HepG2 (cell line): Measurements from ENCODE around the gene SLC35F6. TPM values are rescaled to one million over a fixed set of nuclear protein-coding genes. Genes with fewer than 3 reads are reported as not detected.

Experiments used
- AKAP8 ChIP-seq: sonication (generic); formaldehyde crosslinking; IDR thresholded peaks from 2 replicates; pipeline ENCODE4 v1.5.1; 2020; ENCODE audit warnings: mild to moderate bottlenecking, missing genetic modification reagents
- ATF1 ChIP-seq: IDR thresholded peaks from 2 replicates; pipeline ENCODE4 v1.6.1; 2016; ENCODE audit warnings: mild to moderate bottlenecking, control low read depth
- HDAC6 ChIP-seq: fragments of 200-600 bp; sonication (generic); IDR thresholded peaks from 2 replicates; pipeline ENCODE4 v1.7.0; 2017; ENCODE audit warnings: mild to moderate bottlenecking, antibody characterized with exemption, low read length, low read depth
- KDM6A ChIP-seq: IDR thresholded peaks from 2 replicates; pipeline ENCODE4 v1.6.1; 2016; ENCODE audit warnings: low read depth
- LRRFIP1 ChIP-seq: sonication (generic); formaldehyde crosslinking; conservative IDR thresholded peaks from 2 replicates; pipeline ENCODE4 v1.4.0; 2020; ENCODE audit warnings: missing genetic modification reagents
- MLXIP ChIP-seq: sonication (generic); formaldehyde crosslinking; IDR thresholded peaks from 2 replicates; pipeline ENCODE4 v1.9.0; 2021; ENCODE audit warnings: missing genetic modification reagents, borderline replicate concordance
- NR2F6 ChIP-seq, 2 experiments: IDR thresholded peaks; 2 replicates each; pipeline ENCODE4 v1.6.1; 2016; ENCODE audit warnings: antibody characterized with exemption in 1 of 2, mild to moderate bottlenecking in 1 of 2
- PCBP1 ChIP-seq: fragments of 200-400 bp; formaldehyde crosslinking; IDR thresholded peaks from 2 replicates; pipeline ENCODE4 v1.6.1; 2017; ENCODE audit warnings: mild to moderate bottlenecking, low read depth, low read length, borderline replicate concordance
- PLSCR1 ChIP-seq: sonication (generic); formaldehyde crosslinking; IDR thresholded peaks from 2 replicates; pipeline ENCODE4 v1.5.0; 2020; ENCODE audit warnings: missing genetic modification reagents, mild to moderate bottlenecking, borderline replicate concordance
- POLR2AphosphoS5 ChIP-seq: IDR thresholded peaks from 2 replicates; pipeline ENCODE4 v1.6.1; 2012; ENCODE audit warnings: low read depth, low read length
- SAP130 ChIP-seq: IDR thresholded peaks from 2 replicates; pipeline ENCODE4 v1.6.1; 2016; ENCODE audit warnings: low read depth
- TCF7L2 ChIP-seq: IDR thresholded peaks from 2 replicates; pipeline ENCODE4 v1.6.1; 2011; ENCODE audit warnings: mild to moderate bottlenecking, low read depth, low read length, moderate library complexity
- ZBTB38 ChIP-seq: sonication (generic); formaldehyde crosslinking; IDR thresholded peaks from 2 replicates; pipeline ENCODE4 v1.5.1; 2020; ENCODE audit warnings: mild to moderate bottlenecking, missing genetic modification reagents
- ZFP36 ChIP-seq: fragments of 150-350 bp; IDR thresholded peaks from 2 replicates; pipeline ENCODE4 v1.6.1; 2018; ENCODE audit warnings: borderline replicate concordance, low read length, low read depth; ENCODE audit not compliant: partially characterized antibody
- ZMYM4 ChIP-seq: sonication (generic); formaldehyde crosslinking; IDR thresholded peaks from 2 replicates; pipeline ENCODE4 v1.8.1; 2023; ENCODE audit warnings: mild to moderate bottlenecking, missing genetic modification reagents
- ZNF225 ChIP-seq: sonication (generic); formaldehyde crosslinking; IDR thresholded peaks from 2 replicates; pipeline ENCODE4 v1.4.0; 2020; ENCODE audit warnings: mild to moderate bottlenecking, missing genetic modification reagents
- ZNF564 ChIP-seq: sonication (generic); formaldehyde crosslinking; IDR thresholded peaks from 2 replicates; pipeline ENCODE4 v1.8.1; 2023; ENCODE audit warnings: mild to moderate bottlenecking, missing genetic modification reagents
- ZNF761 ChIP-seq: sonication (generic); formaldehyde crosslinking; conservative IDR thresholded peaks from 2 replicates; pipeline ENCODE4 v1.4.0; 2020; ENCODE audit warnings: mild to moderate bottlenecking, missing genetic modification reagents
- ZSCAN25 ChIP-seq: sonication (generic); formaldehyde crosslinking; IDR thresholded peaks from 2 replicates; pipeline ENCODE4 v1.8.0; 2022; ENCODE audit warnings: mild to moderate bottlenecking, missing genetic modification reagents
- polyA plus RNA-seq, 8 experiments: library from polyadenylated mRNA; depleted of rRNA in 3 of 8; stranded (reverse) in 7 of 8; unstranded in 1 of 8; fragments of >200 nt; fragmentation: Illumina TruSeq in 4 of 8; extraction: Trizol in 4 of 8; gene quantifications; 2 replicates each; pipeline versions ENCODE4 v1.2.1 to v1.2.3, GENCODE V29; 2011 to 2016; ENCODE audit warnings: low read depth in 4 of 8, missing spikeins in 1 of 8, mixed read lengths in 1 of 8; ENCODE audit not compliant: insufficient read depth in 1 of 8
- total RNA-seq, 5 experiments: library from RNA; depleted of rRNA; stranded (reverse); fragments of >200 nt; fragmentation: Illumina TruSeq; extraction: Trizol; gene quantifications; 2 replicates each; pipeline ENCODE4 v1.2.3, GENCODE V29; 2016; ENCODE audit warnings: low read depth in 1 of 5
- TF ChIP-seq, protein P1 (sequence below): sonication (generic); formaldehyde crosslinking; IDR thresholded peaks from 2 replicates; pipeline ENCODE4 v1.8.0; 2022; ENCODE audit warnings: missing genetic modification reagents, mild to moderate bottlenecking, inconsistent platforms, borderline replicate concordance
- TF ChIP-seq, protein P2 (sequence below): sonication (generic); formaldehyde crosslinking; IDR thresholded peaks from 2 replicates; pipeline ENCODE4 v1.5.1; 2020; ENCODE audit warnings: missing genetic modification reagents, mild to moderate bottlenecking, borderline replicate concordance

The SLC35F6 gene
- total and polyA plus RNA-seq, 2 of the 13 experiments (the other 11 are each of a cell fraction or from before 2014, with no cell fraction given) = 15.2 to 21.2 TPM

GRCh38 chr2:26757873-26758789 is 6.0 kb upstream of the SLC35F6 start (continued):
- TF ChIP-seq, protein P1, sequence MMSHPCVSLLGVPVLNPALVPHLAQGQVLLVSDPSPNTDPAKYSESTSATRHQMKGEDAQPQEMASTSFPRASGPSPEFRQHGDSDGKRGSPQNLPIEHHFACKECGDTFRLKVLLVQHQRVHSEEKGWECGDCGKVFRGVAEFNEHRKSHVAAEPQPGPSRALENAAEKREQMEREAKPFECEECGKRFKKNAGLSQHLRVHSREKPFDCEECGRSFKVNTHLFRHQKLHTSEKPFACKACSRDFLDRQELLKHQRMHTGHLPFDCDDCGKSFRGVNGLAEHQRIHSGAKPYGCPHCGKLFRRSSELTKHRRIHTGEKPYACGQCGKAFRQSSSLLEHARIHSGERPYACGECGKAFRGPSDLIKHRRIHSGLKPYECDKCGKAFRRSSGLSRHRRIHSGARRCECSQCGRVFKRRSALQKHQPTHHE = no peak
- no peak for TF ChIP-seq HDAC6
- no peak for TF ChIP-seq ZSCAN25 (CRISPR knock-in tag)
- TF ChIP-seq PLSCR1 (CRISPR knock-in tag) = no peak
- no peak for TF ChIP-seq AKAP8 (CRISPR knock-in tag)
- TF ChIP-seq, protein P2, sequence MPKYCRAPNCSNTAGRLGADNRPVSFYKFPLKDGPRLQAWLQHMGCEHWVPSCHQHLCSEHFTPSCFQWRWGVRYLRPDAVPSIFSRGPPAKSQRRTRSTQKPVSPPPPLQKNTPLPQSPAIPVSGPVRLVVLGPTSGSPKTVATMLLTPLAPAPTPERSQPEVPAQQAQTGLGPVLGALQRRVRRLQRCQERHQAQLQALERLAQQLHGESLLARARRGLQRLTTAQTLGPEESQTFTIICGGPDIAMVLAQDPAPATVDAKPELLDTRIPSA (CRISPR knock-in tag) = no peak
- TF ChIP-seq ZMYM4 (CRISPR knock-in tag) = no peak
- TF ChIP-seq LRRFIP1 = no peak
- no peak for TF ChIP-seq ZNF564 (CRISPR knock-in tag)
- peak; percentile 58; the same call in 1 of the 2 replicates for TF ChIP-seq NR2F6 (IDR thresholded peaks at IDR 0.05)
- peak; percentile 72 for TF ChIP-seq NR2F6 (CRISPR knock-in tag; IDR thresholded peaks at IDR 0.05)
- TF ChIP-seq ZNF761 (CRISPR knock-in tag) = no peak
- no peak for TF ChIP-seq POLR2AphosphoS5
- TF ChIP-seq ATF1 (CRISPR knock-in tag) = no peak
- no peak for TF ChIP-seq KDM6A
- TF ChIP-seq PCBP1 = no peak
- no peak for TF ChIP-seq ZFP36
- TF ChIP-seq ZNF225 (CRISPR knock-in tag) = no peak
- no peak for TF ChIP-seq ZBTB38 (CRISPR knock-in tag)
- TF ChIP-seq SAP130 = peak; percentile 61
- no peak for TF ChIP-seq MLXIP
- no peak for TF ChIP-seq TCF7L2
